ENCODE data around the gene GALNT3. TPM values are rescaled to one million over a fixed set of nuclear protein-coding genes. Genes with fewer than 3 reads are reported as not detected.

GALNT3 gene
- total and polyA plus RNA-seq, 7 donors, result 0.16 to 33.5 (median 1.1) TPM

- intact Hi-C loops (cut with DNase I), result no loop called here
- no peak overlapping the region for H3K4me3 ChIP-seq
- TF ChIP-seq EP300 (IDR thresholded peaks at IDR 0.05) (no peak), POLR2A (IDR thresholded peaks at IDR 0.05) (no peak), POLR2AphosphoS5 (IDR thresholded peaks at IDR 0.05) (no peak)
- TF ChIP-seq, protein P1, sequence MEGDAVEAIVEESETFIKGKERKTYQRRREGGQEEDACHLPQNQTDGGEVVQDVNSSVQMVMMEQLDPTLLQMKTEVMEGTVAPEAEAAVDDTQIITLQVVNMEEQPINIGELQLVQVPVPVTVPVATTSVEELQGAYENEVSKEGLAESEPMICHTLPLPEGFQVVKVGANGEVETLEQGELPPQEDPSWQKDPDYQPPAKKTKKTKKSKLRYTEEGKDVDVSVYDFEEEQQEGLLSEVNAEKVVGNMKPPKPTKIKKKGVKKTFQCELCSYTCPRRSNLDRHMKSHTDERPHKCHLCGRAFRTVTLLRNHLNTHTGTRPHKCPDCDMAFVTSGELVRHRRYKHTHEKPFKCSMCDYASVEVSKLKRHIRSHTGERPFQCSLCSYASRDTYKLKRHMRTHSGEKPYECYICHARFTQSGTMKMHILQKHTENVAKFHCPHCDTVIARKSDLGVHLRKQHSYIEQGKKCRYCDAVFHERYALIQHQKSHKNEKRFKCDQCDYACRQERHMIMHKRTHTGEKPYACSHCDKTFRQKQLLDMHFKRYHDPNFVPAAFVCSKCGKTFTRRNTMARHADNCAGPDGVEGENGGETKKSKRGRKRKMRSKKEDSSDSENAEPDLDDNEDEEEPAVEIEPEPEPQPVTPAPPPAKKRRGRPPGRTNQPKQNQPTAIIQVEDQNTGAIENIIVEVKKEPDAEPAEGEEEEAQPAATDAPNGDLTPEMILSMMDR (IDR thresholded peaks at IDR 0.05), result no peak
- no peak for DNase-seq
- 79 to 88% methylated on average over 2 of the region's 2 CpGs for WGBS, 2 donors
- H3K4me1 ChIP-seq, result no peaks in the 10 kb centered on the region
- H3K27me3 ChIP-seq, result no peaks in the 10 kb centered on the region
- no peaks in the 10 kb centered on the region for H3K36me3 ChIP-seq
- no peaks in the 10 kb centered on the region for H3K9me3 ChIP-seq
- no peak overlapping the region for H3K27ac ChIP-seq
Measured at GRCh38 chr2:165745916-165746315, 48.1 kb downstream of the GALNT3 start.

DNA sequence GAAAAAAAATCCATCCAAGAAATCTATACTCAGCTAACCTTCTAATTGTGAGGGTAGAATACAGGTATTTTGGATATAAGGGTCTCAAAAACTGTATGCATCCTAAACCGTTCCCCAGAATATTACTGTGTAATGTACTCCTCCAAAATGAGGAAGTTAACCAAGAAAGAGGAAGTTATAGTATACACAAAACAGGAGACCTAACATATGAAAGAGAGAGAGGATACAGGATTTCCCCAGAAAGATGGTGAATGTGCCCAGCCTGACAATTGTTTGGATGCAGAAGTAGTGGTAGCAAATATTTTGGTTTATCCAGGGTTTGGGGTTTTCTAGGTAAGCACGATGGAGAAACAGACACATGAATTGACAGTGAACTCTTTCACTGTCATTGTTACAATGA, 50.6 kb downstream of the GALNT3 start:
- H3K4me1 ChIP-seq, result no peaks in the 10 kb centered on the region
- no peak for DNase-seq
- no peaks in the 10 kb centered on the region for H3K9me3 ChIP-seq
- no peaks in the 10 kb centered on the region for H3K27me3 ChIP-seq
- no peak overlapping the region for H3K4me3 ChIP-seq
- H3K36me3 ChIP-seq, result no peaks in the 10 kb centered on the region
- H3K27ac ChIP-seq, result no peak overlapping the region
- 49 to 72% methylated on average over 2 of the region's 2 CpGs for WGBS, 2 donors
- TF ChIP-seq POLR2A (IDR thresholded peaks at IDR 0.05) (no peak), POLR2AphosphoS5 (IDR thresholded peaks at IDR 0.05) (no peak), EP300 (IDR thresholded peaks at IDR 0.05) (no peak)
- TF ChIP-seq, protein P1 (IDR thresholded peaks at IDR 0.05), result no peak
- intact Hi-C loops (cut with DNase I), result no loop called here

- no peaks in the 10 kb centered on the region for H3K4me1 ChIP-seq
- intact Hi-C loops (cut with DNase I), result no loop called here
- H3K36me3 ChIP-seq, result no peaks in the 10 kb centered on the region
- no peaks in the 10 kb centered on the region for H3K9me3 ChIP-seq
- no peak overlapping the region for H3K4me3 ChIP-seq
- TF ChIP-seq EP300 (IDR thresholded peaks at IDR 0.05) (no peak), POLR2A (IDR thresholded peaks at IDR 0.05) (no peak), POLR2AphosphoS5 (IDR thresholded peaks at IDR 0.05) (no peak)
- TF ChIP-seq, protein P1 (IDR thresholded peaks at IDR 0.05), result no peak
- H3K27me3 ChIP-seq, result no peaks in the 10 kb centered on the region
- DNase-seq, result no peak
- no peak overlapping the region for H3K27ac ChIP-seq
Measured at GRCh38 chr2:165725421-165725820, 68.6 kb downstream of the GALNT3 start.

DNA sequence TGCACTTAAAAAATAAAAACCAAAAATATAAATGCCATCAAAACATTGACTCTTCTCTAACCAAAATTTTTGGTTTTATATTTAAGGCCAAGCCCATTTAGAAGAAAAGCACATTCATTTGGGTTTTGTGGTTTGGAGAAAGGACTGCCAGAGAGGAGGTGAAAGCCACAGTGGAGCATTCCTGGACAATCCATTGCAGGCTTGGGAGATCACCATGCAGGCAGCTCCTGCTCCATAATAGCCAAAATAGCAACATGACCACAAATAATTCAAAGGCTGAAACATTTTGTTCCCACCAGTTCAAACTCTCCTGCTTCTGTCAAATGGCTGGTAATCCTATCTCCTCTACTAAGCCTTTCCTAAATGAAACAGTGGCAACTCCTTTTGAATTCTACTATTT, 73.5 kb downstream of the GALNT3 start:
- H3K27me3 ChIP-seq, result no peaks in the 10 kb centered on the region
- H3K36me3 ChIP-seq, result no peaks in the 10 kb centered on the region
- TF ChIP-seq POLR2AphosphoS5 (IDR thresholded peaks at IDR 0.05) (no peak), POLR2A (IDR thresholded peaks at IDR 0.05) (no peak), EP300 (IDR thresholded peaks at IDR 0.05) (no peak)
- TF ChIP-seq, protein P1 (IDR thresholded peaks at IDR 0.05), result no peak
- no peaks in the 10 kb centered on the region for H3K4me1 ChIP-seq
- intact Hi-C loops (cut with DNase I), result no loop called here
- no peaks in the 10 kb centered on the region for H3K9me3 ChIP-seq
- DNase-seq, result no peak
- H3K4me3 ChIP-seq, result no peak overlapping the region
- H3K27ac ChIP-seq, result no peak overlapping the region

DNA sequence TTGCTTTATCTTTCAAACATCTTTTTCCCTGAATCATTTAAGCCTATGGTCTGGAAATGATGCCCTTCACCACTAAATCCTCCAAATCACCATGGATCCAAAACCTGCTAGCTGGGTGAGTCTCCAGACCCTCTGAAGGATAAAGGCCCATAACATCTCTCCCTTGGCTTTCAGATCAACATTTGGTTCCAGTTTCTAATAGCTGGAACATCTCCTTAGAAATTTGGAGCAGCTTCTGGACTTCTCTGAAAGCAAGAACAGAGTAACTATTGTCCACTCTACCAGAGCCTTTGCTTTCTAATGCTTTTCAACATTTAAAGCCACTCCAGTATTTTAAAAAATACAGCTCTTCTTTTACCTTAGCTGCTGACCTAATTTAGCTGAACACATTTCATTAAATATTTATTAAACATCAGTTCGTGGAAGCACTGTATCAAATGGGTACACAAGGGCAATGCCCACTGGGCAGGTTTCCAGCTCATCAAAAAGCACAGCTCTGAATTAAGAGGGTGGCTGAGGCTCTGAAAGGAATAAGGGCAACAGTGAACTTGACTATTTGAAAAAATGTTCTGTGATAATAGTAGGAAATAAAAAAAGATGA, 75.3 kb downstream of the GALNT3 start:
- no peaks in the 10 kb centered on the region for H3K9me3 ChIP-seq
- intact Hi-C loops (cut with DNase I), result no loop called here
- TF ChIP-seq POLR2AphosphoS5 (IDR thresholded peaks at IDR 0.05) (no peak), EP300 (IDR thresholded peaks at IDR 0.05) (no peak), POLR2A (IDR thresholded peaks at IDR 0.05) (no peak)
- TF ChIP-seq, protein P1 (IDR thresholded peaks at IDR 0.05), result no peak
- H3K4me1 ChIP-seq, result no peaks in the 10 kb centered on the region
- DNase-seq, result no peak
- no peaks in the 10 kb centered on the region for H3K27me3 ChIP-seq
- H3K4me3 ChIP-seq, result no peak overlapping the region
- no peaks in the 10 kb centered on the region for H3K36me3 ChIP-seq
- 26 to 68% methylated on average over 1 of the region's 1 CpG for WGBS, 2 donors
- H3K27ac ChIP-seq, result no peak overlapping the region

Data from sigmoid colon (tissue), 7 donors.